Gastroesophageal sphincter (tissue), 4 donors: Measurements from ENCODE around the gene MYH10. TPM values are rescaled to one million over a fixed set of nuclear protein-coding genes. Genes with fewer than 3 reads are reported as not detected.

Experiments used
- ATAC-seq: fragments of 150-250 bp; one replicate; pipeline ENCODE4 v1.9.1; 2016; ENCODE audit warnings: mild to moderate bottlenecking, moderate library complexity
- H3K27ac ChIP-seq, 4 donors: fragments of 200-600 bp; sonication (generic) in 3 of 4; 1 replicate in 3 of 4; 2 replicates in 1 of 4; pipeline ENCODE4 v1.5.1; 2016 to 2019
- H3K27me3 ChIP-seq: fragments of 200-600 bp; sonication (generic); one replicate; pipeline ENCODE4 v1.5.1; 2019
- H3K36me3 ChIP-seq, 2 donors: fragments of 200-600 bp; sonication (generic); one replicate each; pipeline ENCODE4 v1.5.1; 2019; ENCODE audit warnings: control low read depth in 1 of 2
- H3K4me1 ChIP-seq, 3 donors: fragments of 200-600 bp; sonication (generic); 1 replicate in 2 of 3; 2 replicates in 1 of 3; pipeline ENCODE4 v1.5.1; 2016 to 2019; ENCODE audit warnings: control low read depth in 2 of 3
- H3K4me3 ChIP-seq, 2 donors: fragments of 200-600 bp; sonication (generic); one replicate each; pipeline ENCODE4 v1.5.1; 2019; ENCODE audit warnings: mild to moderate bottlenecking in 1 of 2, moderate library complexity in 1 of 2
- H3K9me3 ChIP-seq, 3 donors: fragments of 200-600 bp; sonication (generic); one replicate each; pipeline ENCODE4 v1.5.1; 2017 to 2019; ENCODE audit warnings: control low read depth in 2 of 3
- EP300 ChIP-seq: sonication (generic); formaldehyde crosslinking; IDR thresholded peaks from one replicate; pipeline ENCODE4 v1.6.1; 2017; ENCODE audit warnings: antibody characterized with exemption, mild to moderate bottlenecking
- POLR2A ChIP-seq, 2 donors: fragments of 450-650 bp; IDR thresholded peaks; one replicate each; pipeline ENCODE4 v1.6.1; 2017; ENCODE audit warnings: antibody characterized with exemption in 2 of 2, mild to moderate bottlenecking in 2 of 2, moderate library complexity in 1 of 2
- POLR2AphosphoS5 ChIP-seq: sonication (generic); formaldehyde crosslinking; IDR thresholded peaks from one replicate; pipeline ENCODE4 v1.6.1; 2017; ENCODE audit warnings: antibody characterized with exemption
- WGBS, 2 donors: methylation state at CpG; one replicate each; pipeline ENCODE4 v1.1.5; 2018; ENCODE audit warnings: low coverage in 1 of 2; 5-methylcytosine and 5-hydroxymethylcytosine counted together
- total RNA-seq, 4 donors: library from RNA; depleted of rRNA; stranded (reverse); fragments of >200 nt; gene quantifications; one replicate each; pipeline ENCODE4 v1.1.0, GENCODE V29; 2016
- TF ChIP-seq, protein P1 (sequence below), 4 experiments: fragments of 200-600 bp in 2 of 4; fragments of 450-650 bp in 2 of 4; sonication (generic) in 1 of 4; IDR thresholded peaks; one replicate each; pipeline ENCODE4 v1.5.1; 2017 to 2019; ENCODE audit warnings: antibody characterized with exemption in 4 of 4, mild to moderate bottlenecking in 2 of 4, moderate library complexity in 2 of 4

Gene MYH10
- total RNA-seq, 4 donors from 2014 or later: 26.0 to 40.9 (median 34.6) TPM

DNA sequence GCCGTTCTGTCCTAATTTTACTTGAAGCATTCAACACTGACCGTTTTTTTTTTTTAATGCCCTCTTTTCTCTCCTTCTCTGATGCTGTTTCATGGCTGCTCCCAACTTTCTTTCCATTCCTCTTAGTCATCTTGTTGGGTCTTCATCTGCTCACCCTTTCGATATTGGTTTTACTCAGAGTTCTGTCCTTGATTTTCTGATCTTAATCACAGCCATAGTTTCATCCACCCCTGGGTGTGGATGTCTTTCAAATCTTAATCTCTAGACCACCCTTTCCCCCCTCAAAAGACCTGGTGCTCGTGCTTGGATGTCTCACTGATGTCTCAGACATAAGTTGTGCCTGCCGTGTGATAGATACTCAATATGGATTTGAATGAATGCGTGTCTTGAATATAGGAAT lies 172.4 kb downstream of the MYH10 start:
- Histone ChIP-seq H3K27me3 (no peaks in the 10 kb centered on the region), H3K4me1 (peaks cover 0 to 8% (median 0%) of the 10 kb centered on the region in 3 donors), H3K4me3 (no peak overlapping the region), H3K27ac (no peak overlapping the region), H3K36me3 (peaks cover 4 to 94% of the 10 kb centered on the region in 2 donors), H3K9me3 (no peaks in the 10 kb centered on the region)
- WGBS, 2 donors: 91 to 95% methylated on average over 4 to 5 of the region's 6 CpGs
- no peak for TF ChIP-seq POLR2A (IDR thresholded peaks at IDR 0.05)
- TF ChIP-seq, protein P1, sequence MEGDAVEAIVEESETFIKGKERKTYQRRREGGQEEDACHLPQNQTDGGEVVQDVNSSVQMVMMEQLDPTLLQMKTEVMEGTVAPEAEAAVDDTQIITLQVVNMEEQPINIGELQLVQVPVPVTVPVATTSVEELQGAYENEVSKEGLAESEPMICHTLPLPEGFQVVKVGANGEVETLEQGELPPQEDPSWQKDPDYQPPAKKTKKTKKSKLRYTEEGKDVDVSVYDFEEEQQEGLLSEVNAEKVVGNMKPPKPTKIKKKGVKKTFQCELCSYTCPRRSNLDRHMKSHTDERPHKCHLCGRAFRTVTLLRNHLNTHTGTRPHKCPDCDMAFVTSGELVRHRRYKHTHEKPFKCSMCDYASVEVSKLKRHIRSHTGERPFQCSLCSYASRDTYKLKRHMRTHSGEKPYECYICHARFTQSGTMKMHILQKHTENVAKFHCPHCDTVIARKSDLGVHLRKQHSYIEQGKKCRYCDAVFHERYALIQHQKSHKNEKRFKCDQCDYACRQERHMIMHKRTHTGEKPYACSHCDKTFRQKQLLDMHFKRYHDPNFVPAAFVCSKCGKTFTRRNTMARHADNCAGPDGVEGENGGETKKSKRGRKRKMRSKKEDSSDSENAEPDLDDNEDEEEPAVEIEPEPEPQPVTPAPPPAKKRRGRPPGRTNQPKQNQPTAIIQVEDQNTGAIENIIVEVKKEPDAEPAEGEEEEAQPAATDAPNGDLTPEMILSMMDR (IDR thresholded peaks at IDR 0.05): no peak
- no peak for TF ChIP-seq POLR2AphosphoS5
- TF ChIP-seq EP300: no peak
- ATAC-seq: no peak

DNA sequence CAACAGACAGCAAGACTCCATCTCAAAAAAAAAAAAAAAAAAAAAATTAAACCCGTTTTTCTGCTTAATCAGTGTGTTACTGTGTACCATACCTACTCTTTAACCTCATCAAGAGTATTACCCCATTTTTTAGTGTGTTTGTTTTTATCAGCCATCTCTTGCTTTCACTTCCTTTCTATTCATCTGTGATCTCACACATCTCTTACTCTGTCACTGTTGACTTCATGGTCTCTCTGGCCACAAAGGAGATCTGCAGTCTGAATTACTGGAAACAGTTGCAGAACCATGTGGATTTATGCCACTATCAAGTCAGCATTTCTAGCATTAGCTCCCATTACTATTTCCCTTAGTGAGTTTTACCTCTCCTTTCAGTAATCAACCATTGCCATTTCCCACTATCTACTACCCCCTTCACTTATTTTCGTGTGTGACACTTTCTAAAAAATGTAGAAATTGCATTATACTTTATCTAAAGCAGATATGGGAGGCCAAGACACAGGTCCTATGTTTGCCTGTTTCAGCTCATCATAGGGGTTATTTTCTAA lies 174.8 kb downstream of the MYH10 start:
- Histone ChIP-seq H3K4me3 (no peak overlapping the region), H3K27ac (no peak overlapping the region), H3K9me3 (no peaks in the 10 kb centered on the region), H3K4me1 (no peaks in the 10 kb centered on the region), H3K36me3 (peaks cover 4 to 93% of the 10 kb centered on the region in 2 donors), H3K27me3 (no peaks in the 10 kb centered on the region)
- no peak for ATAC-seq
- TF ChIP-seq POLR2AphosphoS5 (no peak), POLR2A (IDR thresholded peaks at IDR 0.05) (no peak), EP300 (no peak)
- TF ChIP-seq, protein P1 (IDR thresholded peaks at IDR 0.05): no peak
- 69 to 87% methylated on average over 2 of the region's 2 CpGs for WGBS, 2 donors

DNA sequence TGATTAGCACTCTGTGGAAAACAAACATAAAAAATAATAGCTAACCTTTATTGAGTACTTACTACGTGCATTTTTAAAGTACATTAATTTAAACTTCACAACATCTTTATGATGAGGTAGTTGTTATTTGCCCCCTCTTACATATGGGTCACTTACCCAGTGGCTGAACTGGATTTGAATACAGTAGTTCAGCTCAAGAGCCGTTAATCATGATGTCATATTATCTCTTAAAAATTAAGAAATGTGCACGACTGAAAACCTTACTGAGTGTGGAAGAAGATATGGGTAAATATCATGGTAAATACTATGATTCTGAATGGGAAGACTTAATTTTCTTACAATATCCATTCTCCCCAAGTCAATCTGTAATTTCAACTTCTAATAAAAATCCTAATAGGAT lies 177.2 kb downstream of the MYH10 start:
- peaks cover 0 to 93% of the 10 kb centered on the region in 2 donors for H3K36me3 ChIP-seq

DNA sequence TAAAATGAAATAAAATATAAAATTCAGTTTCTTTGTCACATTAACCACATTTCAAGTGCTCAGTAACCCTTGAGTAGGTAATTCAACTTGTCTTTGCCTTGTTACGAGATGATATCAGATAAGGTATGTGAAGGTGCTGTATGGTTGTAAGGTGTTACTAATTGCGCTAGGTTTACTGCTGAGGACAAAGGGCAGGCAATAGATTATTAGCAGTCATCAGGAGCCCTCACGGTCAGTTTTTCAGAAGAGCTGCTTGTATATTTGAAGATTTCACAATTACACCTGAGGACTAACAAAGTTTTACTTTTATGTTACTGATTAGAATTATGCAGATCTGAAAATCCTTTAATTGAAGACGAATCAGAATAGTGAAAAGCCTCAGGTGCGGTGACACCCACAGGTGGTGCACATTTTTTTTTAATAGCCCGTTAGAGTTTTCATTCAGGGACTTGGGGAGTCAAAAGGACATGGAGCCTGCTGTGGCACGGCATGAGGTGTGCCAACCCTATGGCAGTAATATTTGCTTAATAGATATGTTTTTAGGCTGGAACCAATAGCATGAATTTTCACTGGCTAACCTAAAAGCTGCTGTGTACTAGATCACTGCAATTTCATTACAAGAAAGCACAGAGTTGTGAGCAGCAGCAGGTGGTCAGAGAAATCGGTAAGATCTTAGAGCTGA lies 178.5 kb downstream of the MYH10 start:
- no peak overlapping the region for H3K27ac ChIP-seq
- no peaks in the 10 kb centered on the region for H3K27me3 ChIP-seq
- H3K4me3 ChIP-seq: no peak overlapping the region
- TF ChIP-seq, protein P1 (IDR thresholded peaks at IDR 0.05): no peak
- TF ChIP-seq POLR2A (IDR thresholded peaks at IDR 0.05) (no peak), EP300 (no peak), POLR2AphosphoS5 (no peak)
- 80 to 93% methylated on average over 7 to 8 of the region's 8 CpGs for whole genome bisulfite sequencing, 2 donors
- no peaks in the 10 kb centered on the region for H3K9me3 ChIP-seq
- ATAC-seq: no peak
- H3K4me1 ChIP-seq: peaks cover 0 to 8% (median 0%) of the 10 kb centered on the region in 3 donors
- peaks cover 0 to 93% of the 10 kb centered on the region in 2 donors for H3K36me3 ChIP-seq

More for the DNA sequence above, 177.2 kb downstream of the MYH10 start:
- H3K4me1 ChIP-seq: no peaks in the 10 kb centered on the region
- ATAC-seq: no peak
- H3K27me3 ChIP-seq: no peaks in the 10 kb centered on the region
- H3K4me3 ChIP-seq: no peak overlapping the region
- TF ChIP-seq, protein P1 (IDR thresholded peaks at IDR 0.05): no peak
- no peak for TF ChIP-seq POLR2AphosphoS5
- TF ChIP-seq EP300: no peak
- no peak for TF ChIP-seq POLR2A (IDR thresholded peaks at IDR 0.05)
- no peak overlapping the region for H3K27ac ChIP-seq
- H3K9me3 ChIP-seq: no peaks in the 10 kb centered on the region
- WGBS, 2 donors: 71 to 82% methylated on average over 3 of the region's 3 CpGs

DNA sequence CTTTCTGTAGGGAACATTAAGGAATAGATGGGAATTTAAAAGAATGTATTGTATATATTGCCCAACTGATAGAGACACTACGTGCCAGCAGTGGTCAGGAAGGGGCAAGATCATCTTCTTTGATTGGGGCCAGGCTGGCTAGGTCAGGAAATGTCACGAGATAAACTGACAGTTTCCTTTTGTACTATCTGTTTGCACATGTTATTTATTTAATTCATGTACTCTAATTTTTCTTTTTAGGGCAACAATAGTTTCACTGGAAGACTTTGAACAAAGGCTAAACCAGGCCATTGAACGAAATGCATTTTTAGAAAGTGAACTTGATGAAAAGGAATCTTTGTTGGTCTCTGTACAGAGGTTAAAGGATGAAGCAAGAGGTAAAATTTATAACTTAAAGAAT lies 182.2 kb downstream of the MYH10 start:
- Histone ChIP-seq H3K4me1 (peaks cover 0 to 25% (median 0%) of the 10 kb centered on the region in 3 donors), H3K27me3 (no peaks in the 10 kb centered on the region), H3K4me3 (no peak overlapping the region), H3K36me3 (peaks cover 0 to 96% of the 10 kb centered on the region in 2 donors), H3K9me3 (no peaks in the 10 kb centered on the region), H3K27ac (no peak overlapping the region)
- no peak for TF ChIP-seq EP300
- TF ChIP-seq, protein P1 (IDR thresholded peaks at IDR 0.05): no peak
- no peak for TF ChIP-seq POLR2AphosphoS5
- TF ChIP-seq POLR2A (IDR thresholded peaks at IDR 0.05): no peak
- 59 to 93% methylated on average over 2 to 3 of the region's 3 CpGs for WGBS, 2 donors
- ATAC-seq: no peak
